Suprapubic skin (tissue), 4 donors: Measurements from ENCODE around the gene ARG1.

Experiments
- CTCF ChIP-seq, 2 donors: fragments of 200-600 bp in 1 of 2; fragments of 450-650 bp in 1 of 2; sonication (generic) in 1 of 2; IDR thresholded peaks; one replicate each; pipeline ENCODE4 v1.5.1; 2016 to 2019; ENCODE audit warnings: antibody characterized with exemption in 2 of 2, mild to moderate bottlenecking in 1 of 2, moderate library complexity in 1 of 2
- EP300 ChIP-seq: sonication (generic); formaldehyde crosslinking; IDR thresholded peaks from one replicate; pipeline ENCODE4 v1.6.1; 2017; ENCODE audit warnings: antibody characterized with exemption
- POLR2A ChIP-seq, 2 donors: fragments of 450-650 bp; IDR thresholded peaks; one replicate each; pipeline ENCODE4 v1.6.1; 2017; ENCODE audit warnings: antibody characterized with exemption in 2 of 2, mild to moderate bottlenecking in 2 of 2, moderate library complexity in 2 of 2
- POLR2AphosphoS5 ChIP-seq, 3 donors: sonication (generic); formaldehyde crosslinking; IDR thresholded peaks; one replicate each; pipeline ENCODE4 v1.6.1; 2017; ENCODE audit warnings: antibody characterized with exemption in 3 of 3

GRCh38 chr6:131558922-131559321, 14.1 kb upstream of the ARG1 start:
- TF ChIP-seq POLR2A (IDR thresholded peaks at IDR 0.05) (no peak), CTCF (IDR thresholded peaks at IDR 0.05) (no peak), POLR2AphosphoS5 (IDR thresholded peaks at IDR 0.05) (no peak), EP300 (no peak)
